Activated T-helper 2 cell treated with anti-CD3 and anti-CD28 coated beads, Interferon-gamma antibody, Interleukin-2, Interleukin-4, amounts not matched to agents 10 μg/mL and 5 μg/mL and 100 μg/mL, durations not matched to agents 14 hours and 24 hours and 36 hours (primary cell): ENCODE data around the gene SHTN1. TPM values are rescaled to one million over a fixed set of nuclear protein-coding genes. Genes with fewer than 3 reads are reported as not detected.

Experiments
- DNase-seq: peaks from one replicate; pipeline ENCODE4 v3.0.0; 2021; ENCODE audit warnings: low spot score
- H3K27ac Mint-ChIP-seq: one replicate; pipeline ENCODE4 v1.8.0; 2021; ENCODE audit warnings: mixed read lengths
- H3K27me3 Mint-ChIP-seq: one replicate; pipeline ENCODE4 v1.8.0; 2021; ENCODE audit warnings: low read depth, mixed read lengths
- H3K36me3 Mint-ChIP-seq: one replicate; pipeline ENCODE4 v1.8.0; 2021; ENCODE audit warnings: low read depth, mixed read lengths
- H3K4me1 Mint-ChIP-seq: one replicate; pipeline ENCODE4 v1.8.0; 2021; ENCODE audit warnings: low read depth, mixed read lengths
- H3K4me3 Mint-ChIP-seq: one replicate; pipeline ENCODE4 v1.8.0; 2021; ENCODE audit warnings: low read depth, mild to moderate bottlenecking, moderate library complexity, mixed read lengths
- H3K9me3 Mint-ChIP-seq: one replicate; pipeline ENCODE4 v1.8.0; 2021; ENCODE audit warnings: mixed read lengths
- intact Hi-C: fragments of 100-400 bp; cut with micrococcal nuclease; formaldehyde crosslinking; loops from one replicate; pipeline ENCODE4 v1.15.1; 2023
- total RNA-seq: library from RNA; stranded (reverse); gene quantifications from 2 replicates; pipeline ENCODE4 v1.2.3, GENCODE V29; 2022

SHTN1 gene
- total RNA-seq, 1 donor from 2014 or later: not detected

DNA sequence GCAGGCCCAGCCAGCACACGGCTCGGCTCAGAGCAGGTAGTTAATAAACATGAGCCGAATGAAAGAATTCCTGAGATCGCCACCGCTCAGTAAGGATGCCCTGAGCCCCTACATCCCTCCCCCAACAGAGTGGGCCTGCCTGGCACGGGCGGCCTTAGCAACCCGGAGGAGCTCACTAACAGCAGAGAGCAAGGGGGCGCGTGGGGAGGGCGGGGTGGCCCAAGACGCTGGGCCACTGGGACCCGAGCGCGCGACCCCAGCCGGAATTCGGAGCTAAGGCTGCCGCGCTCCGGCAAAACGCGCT is 156.1 kb downstream of the SHTN1 start:
- H3K4me3 Mint-ChIP-seq: no peak overlapping the region

GRCh38 chr10:116848032-116848943 is 156.7 kb downstream of the SHTN1 start:
- no peaks in the 10 kb centered on the region for H3K36me3 Mint-ChIP-seq
- peaks cover 51% of the 10 kb centered on the region for H3K27me3 Mint-ChIP-seq
- no peak overlapping the region for H3K4me3 Mint-ChIP-seq
- intact Hi-C loops: loop anchor here (2.0 to 10.0 kb wide), 3 partner anchors 287 to 697 kb away; partner anchors contain the start of genes EMX2 and VAX1
- H3K27ac Mint-ChIP-seq: no peak overlapping the region
- DNase-seq: no peak
- no peaks in the 10 kb centered on the region for H3K9me3 Mint-ChIP-seq
- no peaks in the 10 kb centered on the region for H3K4me1 Mint-ChIP-seq

More for the DNA sequence above, 156.1 kb downstream of the SHTN1 start:
- Mint-ChIP-seq H3K27ac (no peak overlapping the region), H3K36me3 (no peaks in the 10 kb centered on the region), H3K4me1 (no peaks in the 10 kb centered on the region), H3K27me3 (peaks cover 51% of the 10 kb centered on the region), H3K9me3 (no peaks in the 10 kb centered on the region)
- intact Hi-C loops: loop anchor here (2.0 to 10.0 kb wide), 3 partner anchors 286 to 696 kb away; partner anchors contain the start of genes EMX2 and VAX1
- DNase-seq: no peak

DNA sequence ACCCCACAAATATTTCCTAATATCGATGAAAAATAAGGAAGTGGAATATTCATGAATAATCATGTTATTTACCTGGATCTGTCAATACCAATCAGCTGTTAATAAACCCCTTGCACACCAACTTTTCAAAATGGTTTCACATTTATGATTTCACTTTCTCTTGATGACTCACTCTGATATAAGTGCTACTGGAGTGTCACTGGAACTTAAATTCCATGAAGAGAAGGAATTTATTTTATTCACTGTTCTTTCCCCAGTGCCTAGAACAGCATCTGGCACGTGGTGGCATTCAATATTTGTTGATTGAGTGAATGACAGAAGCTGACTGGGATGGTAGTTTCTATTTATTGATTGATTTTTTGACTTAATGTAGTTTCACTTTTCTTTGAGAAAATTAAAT is 159.2 kb downstream of the SHTN1 start:
- Mint-ChIP-seq H3K4me1 (no peaks in the 10 kb centered on the region), H3K9me3 (no peaks in the 10 kb centered on the region), H3K27me3 (peaks cover 45% of the 10 kb centered on the region), H3K4me3 (no peak overlapping the region), H3K36me3 (no peaks in the 10 kb centered on the region), H3K27ac (no peak overlapping the region)
- intact Hi-C loops: loop anchor here (10.0 kb wide), 2 partner anchors 289 to 699 kb away; partner anchors contain the start of genes EMX2 and VAX1
- no peak for DNase-seq

GRCh38 chr10:116840389-116841075 is 164.5 kb downstream of the SHTN1 start:
- peaks cover 8% of the 10 kb centered on the region for H3K27me3 Mint-ChIP-seq
- H3K4me1 Mint-ChIP-seq: no peaks in the 10 kb centered on the region
- no peaks in the 10 kb centered on the region for H3K36me3 Mint-ChIP-seq
- no peak overlapping the region for H3K4me3 Mint-ChIP-seq
- intact Hi-C loops: loop anchor here (10.0 kb wide), 2 partner anchors 294 to 704 kb away; partner anchors contain the start of genes EMX2 and VAX1
- DNase-seq: no peak
- no peak overlapping the region for H3K27ac Mint-ChIP-seq
- no peaks in the 10 kb centered on the region for H3K9me3 Mint-ChIP-seq

GRCh38 chr10:116838143-116838725 is 166.8 kb downstream of the SHTN1 start:
- H3K27ac Mint-ChIP-seq: no peak overlapping the region
- no peaks in the 10 kb centered on the region for H3K4me1 Mint-ChIP-seq
- H3K27me3 Mint-ChIP-seq: peaks cover 5% of the 10 kb centered on the region
- DNase-seq: no peak
- H3K36me3 Mint-ChIP-seq: no peaks in the 10 kb centered on the region
- intact Hi-C loops: no loop called here
- no peaks in the 10 kb centered on the region for H3K9me3 Mint-ChIP-seq
- H3K4me3 Mint-ChIP-seq: no peak overlapping the region

DNA sequence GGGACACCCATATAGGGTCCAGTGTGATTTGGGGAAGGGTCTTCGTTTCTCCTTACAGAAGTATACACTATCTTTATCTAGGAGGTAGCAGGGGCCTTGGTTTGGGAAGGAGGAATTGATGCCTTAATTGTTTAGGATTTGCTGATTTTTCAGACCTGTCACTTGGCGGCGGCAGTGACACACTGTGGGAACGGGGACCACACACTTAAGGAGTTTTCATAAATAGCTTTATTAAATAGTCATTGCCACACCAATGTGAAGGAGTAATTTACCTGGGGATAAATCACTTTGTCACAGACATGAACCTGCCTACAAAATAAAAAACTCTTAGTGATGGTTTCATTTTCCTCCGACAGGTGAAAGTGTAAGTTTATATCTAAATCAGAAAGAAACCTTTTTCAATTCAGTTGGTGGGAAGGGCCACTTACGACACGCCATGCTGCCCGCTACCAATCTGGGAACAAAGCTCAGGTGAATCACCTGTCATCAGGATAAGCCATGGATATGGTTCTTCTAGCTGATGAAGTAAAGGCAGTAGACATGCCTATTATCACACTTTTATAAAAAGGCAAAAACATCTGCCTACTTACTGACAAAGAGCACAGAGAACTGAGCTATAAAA is 168.0 kb downstream of the SHTN1 start:
- Mint-ChIP-seq H3K36me3 (no peaks in the 10 kb centered on the region), H3K27ac (no peak overlapping the region), H3K4me3 (no peak overlapping the region), H3K4me1 (no peaks in the 10 kb centered on the region), H3K27me3 (peaks cover 4% of the 10 kb centered on the region), H3K9me3 (no peaks in the 10 kb centered on the region)
- DNase-seq: no peak
- intact Hi-C loops: no loop called here

DNA sequence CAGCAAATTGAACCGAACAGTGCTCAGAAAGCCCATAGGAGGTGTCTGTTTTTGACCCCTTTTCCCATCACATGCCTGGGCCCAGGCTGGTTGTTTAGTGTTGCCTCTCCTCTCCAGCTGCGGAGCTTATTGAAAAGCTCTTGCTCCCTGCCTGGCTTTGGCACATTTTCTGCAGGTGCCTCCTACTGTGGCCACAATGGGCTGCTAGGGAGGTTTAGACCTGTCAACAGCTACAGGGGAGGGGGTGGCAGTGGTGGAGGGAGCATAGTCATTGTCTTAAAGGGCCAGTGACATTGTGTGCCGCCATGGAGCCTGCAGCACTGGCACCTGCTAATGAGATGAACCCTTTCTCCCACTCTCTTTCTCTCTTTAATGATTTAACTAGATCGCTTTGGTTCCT is 168.9 kb downstream of the SHTN1 start:
- Mint-ChIP-seq H3K36me3 (no peaks in the 10 kb centered on the region), H3K9me3 (no peaks in the 10 kb centered on the region), H3K27me3 (peaks cover 3% of the 10 kb centered on the region), H3K4me1 (no peaks in the 10 kb centered on the region), H3K27ac (no peak overlapping the region), H3K4me3 (no peak overlapping the region)
- DNase-seq: no peak
- intact Hi-C loops: no loop called here

DNA sequence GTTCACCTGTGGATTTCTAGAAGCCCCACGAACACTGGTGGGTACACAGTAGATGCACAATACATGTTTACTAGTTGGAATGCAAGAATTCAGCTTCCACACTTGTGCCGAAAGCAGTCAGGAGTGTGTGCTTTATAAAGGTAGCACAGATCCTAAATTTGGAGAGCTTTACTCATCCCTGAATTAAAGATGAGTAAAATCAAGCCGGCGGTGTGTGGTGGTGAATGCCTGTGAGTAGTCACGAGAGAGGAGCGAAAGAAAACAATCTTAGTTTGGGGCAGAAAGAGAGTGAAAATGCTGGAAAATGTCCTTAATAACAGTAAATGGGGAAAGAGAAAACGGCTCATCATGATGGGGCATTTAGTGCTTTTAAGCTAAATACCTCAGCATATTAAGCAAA is 169.3 kb downstream of the SHTN1 start:
- Mint-ChIP-seq H3K4me1 (no peaks in the 10 kb centered on the region), H3K27me3 (peaks cover 2% of the 10 kb centered on the region), H3K36me3 (no peaks in the 10 kb centered on the region), H3K9me3 (no peaks in the 10 kb centered on the region), H3K27ac (no peak overlapping the region), H3K4me3 (no peak overlapping the region)
- intact Hi-C loops: no loop called here
- DNase-seq: no peak

DNA sequence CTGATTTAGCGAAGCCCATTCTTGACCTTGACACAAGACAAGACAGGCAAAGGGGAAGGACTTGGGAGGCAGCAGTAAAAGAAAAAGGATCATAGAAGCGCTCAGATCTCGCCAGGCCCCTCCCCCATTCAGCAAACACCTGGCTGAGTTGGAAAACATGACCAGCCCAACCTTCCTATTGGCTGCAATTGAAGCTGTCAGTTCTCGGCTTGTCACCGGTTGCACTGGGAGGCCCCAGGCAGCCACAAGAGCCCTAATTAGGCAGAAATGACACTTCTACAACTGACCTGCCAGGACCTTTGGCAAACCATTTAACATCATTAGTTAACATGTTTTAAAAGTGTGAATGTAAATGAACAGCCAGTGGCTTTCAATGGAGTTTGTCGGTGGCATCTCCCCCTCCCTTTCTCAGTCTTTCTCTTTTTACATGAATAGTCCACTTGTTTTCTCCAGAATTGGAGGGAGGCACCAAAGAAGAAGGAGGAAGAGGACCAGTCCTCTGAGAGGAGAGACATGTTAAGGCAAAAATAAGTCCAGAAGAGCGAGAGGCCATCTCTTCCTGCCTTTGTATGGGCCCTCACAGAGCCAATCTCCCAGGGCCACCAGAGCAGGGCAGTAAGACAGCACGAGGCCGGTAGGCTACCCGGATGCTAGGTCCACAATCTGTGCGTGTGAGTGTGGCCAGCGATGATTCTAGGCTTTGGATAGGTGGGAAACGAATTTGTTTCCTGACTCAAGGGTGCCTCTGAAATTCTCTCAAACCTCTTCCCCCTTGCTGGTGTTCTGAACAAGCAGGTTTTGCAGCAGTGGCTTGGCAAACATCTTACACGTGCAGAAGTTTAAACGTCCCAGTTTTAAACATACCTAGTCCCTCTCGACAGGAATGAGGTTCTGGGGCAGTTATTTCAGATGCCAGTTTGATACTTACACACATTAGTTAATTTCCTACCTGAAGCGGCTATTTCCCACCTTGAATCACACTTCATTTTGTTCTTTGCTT is 170.7 kb downstream of the SHTN1 start:
- Mint-ChIP-seq H3K9me3 (no peaks in the 10 kb centered on the region), H3K27ac (no peak overlapping the region), H3K4me1 (no peaks in the 10 kb centered on the region), H3K4me3 (no peak overlapping the region), H3K27me3 (peaks cover 2% of the 10 kb centered on the region), H3K36me3 (no peaks in the 10 kb centered on the region)
- intact Hi-C loops: no loop called here
- no peak for DNase-seq

GRCh38 chr10:116831790-116832189 is 173.2 kb downstream of the SHTN1 start:
- intact Hi-C loops: no loop called here
- no peaks in the 10 kb centered on the region for H3K4me1 Mint-ChIP-seq
- H3K27ac Mint-ChIP-seq: no peak overlapping the region

More at GRCh38 chr10:116831790-116832189, 173.2 kb downstream of the SHTN1 start:
- no peak overlapping the region for H3K4me3 Mint-ChIP-seq
- H3K27me3 Mint-ChIP-seq: peaks cover 2% of the 10 kb centered on the region
- H3K9me3 Mint-ChIP-seq: no peaks in the 10 kb centered on the region
- no peaks in the 10 kb centered on the region for H3K36me3 Mint-ChIP-seq
- DNase-seq: no peak
